Testis (tissue), 3 donors: ENCODE results near the gene RASL10A. TPM values are rescaled to one million over a fixed set of nuclear protein-coding genes. Genes with fewer than 3 reads are reported as not detected.

Experiments used
- DNase-seq: peaks from one replicate; pipeline ENCODE4 v3.0.0-alpha.2; 2019
- H3K27ac ChIP-seq, 2 donors: fragments of 200-600 bp; sonication (generic); one replicate each; pipeline ENCODE4 v1.5.1; 2019
- H3K27me3 ChIP-seq: fragments of 200-600 bp; sonication (generic); one replicate; pipeline ENCODE4 v1.5.1; 2019
- H3K36me3 ChIP-seq: fragments of 200-600 bp; sonication (generic); one replicate; pipeline ENCODE4 v1.5.1; 2017; ENCODE audit warnings: low read depth; ENCODE audit errors: missing control alignments
- H3K4me1 ChIP-seq: fragments of 200-600 bp; sonication (generic); one replicate; pipeline ENCODE4 v1.5.1; 2019
- H3K4me3 ChIP-seq, 2 donors: fragments of 200-600 bp; sonication (generic); one replicate each; pipeline ENCODE4 v1.5.1; 2017 to 2019
- H3K9me3 ChIP-seq: fragments of 200-600 bp; sonication (generic); one replicate; pipeline ENCODE4 v1.5.1; 2017
- POLR2A ChIP-seq: fragments of 450-650 bp; IDR thresholded peaks from one replicate; pipeline ENCODE4 v1.6.1; 2017; ENCODE audit warnings: antibody characterized with exemption, mild to moderate bottlenecking, moderate library complexity
- WGBS, 2 donors: methylation state at CpG; one replicate each; pipeline ENCODE4 v1.1.5; 2018; 5-methylcytosine and 5-hydroxymethylcytosine counted together
- intact Hi-C: fragments of 100-400 bp; cut with DNase I; formaldehyde crosslinking; loops from one replicate; pipeline ENCODE4 v1.15.1; 2023; ENCODE audit warnings: low total_unique reads
- polyA plus RNA-seq: library from polyadenylated mRNA; stranded (reverse); fragments of 350-450 nt; fragmentation: Illumina TruSeq; extraction: RNeasy Lipid Tissue Mini Kit (QIAGEN cat#74804); gene quantifications from one replicate; pipeline ENCODE4 v1.2.3, GENCODE V29; 2014; ENCODE audit warnings: low read depth, low replicate concordance; ENCODE audit not compliant: insufficient read depth
- total RNA-seq, 2 donors: library from RNA; depleted of rRNA; stranded (reverse); fragments of >200 nt; gene quantifications; one replicate each; pipeline ENCODE4 v1.2.3, GENCODE V29; 2016
- TF ChIP-seq, protein P1 (sequence below), 3 experiments: fragments of 450-650 bp in 2 of 3; fragments of 200-600 bp in 1 of 3; sonication (generic) in 1 of 3; IDR thresholded peaks; one replicate each; pipeline ENCODE4 v1.5.1; 2016 to 2019; ENCODE audit warnings: antibody characterized with exemption in 3 of 3, mild to moderate bottlenecking in 2 of 3, moderate library complexity in 1 of 3

The RASL10A gene
- total and polyA plus RNA-seq, 3 donors from 2014 or later, result 2.2 to 10.4 (median 7.1) TPM

DNA sequence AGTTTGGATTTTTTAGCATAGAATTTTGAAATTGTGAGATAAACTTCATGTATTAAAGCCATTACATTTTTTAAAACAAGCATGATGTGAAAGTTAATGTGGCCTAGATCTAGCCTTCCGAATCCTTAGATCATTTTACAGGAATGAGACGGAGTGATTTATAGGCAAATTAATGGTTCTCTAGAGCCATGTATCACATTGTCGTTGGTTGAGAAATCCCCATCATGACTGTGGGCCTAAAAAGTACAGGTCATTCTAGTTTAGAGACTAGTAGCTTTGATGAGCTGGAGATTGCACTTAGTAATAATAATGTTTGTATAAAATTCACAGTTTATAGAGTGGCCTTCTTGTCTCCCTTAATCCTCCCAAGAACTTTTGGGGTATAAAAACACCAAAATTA, 40.3 kb downstream of the RASL10A start:
- Histone ChIP-seq H3K4me1 (peaks cover 20% of the 10 kb centered on the region), H3K4me3 (no peak overlapping the region), H3K9me3 (no peaks in the 10 kb centered on the region), H3K36me3 (no peaks in the 10 kb centered on the region), H3K27me3 (no peaks in the 10 kb centered on the region), H3K27ac (no peak overlapping the region)
- no peak for DNase-seq
- TF ChIP-seq, protein P1, sequence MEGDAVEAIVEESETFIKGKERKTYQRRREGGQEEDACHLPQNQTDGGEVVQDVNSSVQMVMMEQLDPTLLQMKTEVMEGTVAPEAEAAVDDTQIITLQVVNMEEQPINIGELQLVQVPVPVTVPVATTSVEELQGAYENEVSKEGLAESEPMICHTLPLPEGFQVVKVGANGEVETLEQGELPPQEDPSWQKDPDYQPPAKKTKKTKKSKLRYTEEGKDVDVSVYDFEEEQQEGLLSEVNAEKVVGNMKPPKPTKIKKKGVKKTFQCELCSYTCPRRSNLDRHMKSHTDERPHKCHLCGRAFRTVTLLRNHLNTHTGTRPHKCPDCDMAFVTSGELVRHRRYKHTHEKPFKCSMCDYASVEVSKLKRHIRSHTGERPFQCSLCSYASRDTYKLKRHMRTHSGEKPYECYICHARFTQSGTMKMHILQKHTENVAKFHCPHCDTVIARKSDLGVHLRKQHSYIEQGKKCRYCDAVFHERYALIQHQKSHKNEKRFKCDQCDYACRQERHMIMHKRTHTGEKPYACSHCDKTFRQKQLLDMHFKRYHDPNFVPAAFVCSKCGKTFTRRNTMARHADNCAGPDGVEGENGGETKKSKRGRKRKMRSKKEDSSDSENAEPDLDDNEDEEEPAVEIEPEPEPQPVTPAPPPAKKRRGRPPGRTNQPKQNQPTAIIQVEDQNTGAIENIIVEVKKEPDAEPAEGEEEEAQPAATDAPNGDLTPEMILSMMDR (IDR thresholded peaks at IDR 0.05), result no peak
- no peak for TF ChIP-seq POLR2A
- intact Hi-C loops, result no loop called here
- WGBS, 2 donors, result 66 to 68% methylated on average over 3 of the region's 3 CpGs

DNA sequence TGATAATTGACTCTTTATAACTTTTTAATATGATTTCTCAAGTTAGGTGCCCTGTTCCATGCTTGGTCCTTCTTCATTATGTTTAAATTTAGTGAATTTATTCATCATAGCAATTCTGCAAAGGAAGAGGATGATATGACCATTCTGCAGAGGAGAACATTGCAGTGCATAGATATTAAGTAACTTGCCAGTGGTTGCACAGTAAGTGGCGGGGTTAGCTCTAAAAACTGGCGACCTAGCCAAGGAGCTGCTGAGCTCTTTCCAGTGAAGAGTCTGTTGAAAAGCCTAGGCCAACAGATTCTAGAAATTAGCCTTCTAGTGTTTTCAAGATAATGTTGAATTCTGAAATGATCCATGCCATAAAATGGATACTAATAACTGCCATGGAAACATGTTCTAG, 42.9 kb downstream of the RASL10A start:
- Histone ChIP-seq H3K27me3 (no peaks in the 10 kb centered on the region), H3K36me3 (no peaks in the 10 kb centered on the region), H3K4me3 (no peak overlapping the region), H3K9me3 (no peaks in the 10 kb centered on the region), H3K4me1 (peaks cover 30% of the 10 kb centered on the region), H3K27ac (no peak overlapping the region)
- intact Hi-C loops, result no loop called here
- 73 to 76% methylated on average over 2 of the region's 2 CpGs for WGBS, 2 donors
- no peak for DNase-seq
- TF ChIP-seq POLR2A, result no peak
- TF ChIP-seq, protein P1 (IDR thresholded peaks at IDR 0.05), result no peak

DNA sequence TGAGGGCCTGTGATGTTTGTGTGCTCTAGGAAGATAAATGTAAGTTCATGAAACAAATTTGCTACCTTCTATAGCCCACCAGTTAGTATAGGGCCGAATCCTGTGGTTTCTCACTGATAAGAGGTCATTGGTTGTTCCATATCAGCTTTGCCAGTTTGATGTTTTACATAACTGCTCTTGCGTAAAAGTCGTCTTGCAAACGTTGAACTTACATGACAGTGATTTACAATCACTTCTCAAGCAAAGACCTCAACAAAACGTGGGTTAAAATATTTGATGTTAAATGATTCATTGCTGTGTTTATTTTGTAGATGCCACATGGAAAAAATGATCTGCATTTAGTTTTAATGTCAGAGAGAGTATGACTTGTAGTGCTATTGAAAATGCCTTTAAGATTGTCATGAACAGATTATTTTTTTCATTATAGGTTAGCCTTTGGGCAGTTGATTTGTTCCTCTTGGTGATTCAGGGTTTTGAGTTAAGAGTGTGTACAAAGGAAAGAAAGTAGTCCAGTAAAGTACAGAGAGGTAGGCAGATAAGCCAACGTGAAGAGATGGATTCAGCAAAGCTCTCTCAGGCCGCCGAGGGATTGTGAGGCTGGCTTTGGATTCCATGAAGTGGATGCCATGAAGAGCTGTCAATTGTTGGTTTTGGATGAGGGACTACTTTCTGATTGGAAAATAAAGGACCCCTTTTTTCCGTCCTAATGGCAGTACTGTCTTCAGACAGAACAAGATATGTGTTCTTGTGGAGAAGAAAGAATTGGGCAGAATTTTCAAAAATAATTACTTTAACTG, 44.8 kb downstream of the RASL10A start:
- no peaks in the 10 kb centered on the region for H3K9me3 ChIP-seq
- H3K4me1 ChIP-seq, result peaks cover 46% of the 10 kb centered on the region
- no peak overlapping the region for H3K27ac ChIP-seq
- 12% methylated on average over 9 of the region's 9 CpGs for WGBS, 2 donors
- peak overlapping the region in 1 of 2 donors; percentile 98 for H3K4me3 ChIP-seq
- H3K36me3 ChIP-seq, result no peaks in the 10 kb centered on the region
- TF ChIP-seq, protein P1 (IDR thresholded peaks at IDR 0.05), result no peak
- TF ChIP-seq POLR2A, result no peak
- intact Hi-C loops, result no loop called here
- no peaks in the 10 kb centered on the region for H3K27me3 ChIP-seq
- DNase-seq, result no peak

DNA sequence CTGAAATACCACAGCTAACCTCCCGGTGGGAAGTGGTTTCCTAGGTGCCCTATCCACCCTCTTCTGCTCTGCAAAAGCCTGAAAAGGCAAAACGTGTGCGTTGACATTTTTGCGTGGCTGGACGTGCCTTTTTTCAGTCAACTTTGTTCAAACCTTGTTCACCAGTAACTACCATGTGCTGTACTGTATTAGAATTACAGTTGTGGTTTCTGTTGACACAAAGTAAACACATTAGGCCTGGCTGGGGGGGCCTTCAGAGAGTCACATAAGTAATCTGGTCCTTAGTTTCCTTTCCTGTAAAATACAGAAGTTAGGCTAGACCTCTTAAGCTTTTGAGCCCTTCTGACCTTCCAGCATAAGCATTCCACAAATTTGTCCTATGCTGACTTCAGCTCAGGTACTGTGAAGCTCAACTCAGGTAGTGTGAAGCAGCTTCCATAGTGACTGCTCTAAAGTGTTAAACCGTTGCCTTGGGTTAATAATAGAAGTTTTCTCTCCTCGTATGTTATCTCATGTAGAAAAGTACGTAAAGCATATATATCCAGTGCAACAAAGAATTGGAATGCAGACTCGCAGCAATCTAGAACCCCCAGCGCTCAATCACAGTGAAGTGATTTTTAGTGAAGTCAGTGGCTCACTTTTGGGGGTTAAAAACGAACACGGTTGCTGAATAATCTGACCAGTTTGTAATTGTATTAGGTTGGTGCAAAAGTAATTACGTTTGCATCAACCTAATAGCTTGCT, 45.6 kb downstream of the RASL10A start:
- no peaks in the 10 kb centered on the region for H3K27me3 ChIP-seq
- no peaks in the 10 kb centered on the region for H3K9me3 ChIP-seq
- H3K27ac ChIP-seq, result peak overlapping the region; percentile 95 to 99
- intact Hi-C loops, result no loop called here
- TF ChIP-seq, protein P1 (IDR thresholded peaks at IDR 0.05), result no peak
- TF ChIP-seq POLR2A, result no peak
- no peak for DNase-seq
- WGBS, 2 donors, result 5 to 7% methylated on average over 13 of the region's 13 CpGs
- H3K4me3 ChIP-seq, result peak overlapping the region; percentile 96 to 98
- peaks cover 46% of the 10 kb centered on the region for H3K4me1 ChIP-seq
- H3K36me3 ChIP-seq, result no peaks in the 10 kb centered on the region
